GM12878 (cell line): ENCODE measurements around the gene TLX1. TPM values are rescaled to one million over a fixed set of nuclear protein-coding genes. Genes with fewer than 3 reads are reported as not detected.

ENCODE experiments used
- polyA plus RNA-seq, 11 experiments: library from polyadenylated mRNA; depleted of rRNA in 4 of 11; unstranded in 6 of 11; stranded (reverse) in 5 of 11; fragments of >200 nt; fragmentation: Nextera tagmentation in 4 of 11; fragmentation: Illumina TruSeq in 1 of 11; extraction: Ambion mirVana in 4 of 11; extraction: Trizol in 1 of 11; gene quantifications; 1 replicate in 1 of 11; 2 replicates in 10 of 11; pipeline versions ENCODE4 v1.2.1 to v1.2.3, GENCODE V29; 2011 to 2016; ENCODE audit warnings: inconsistent platforms in 2 of 11, missing spikeins in 2 of 11, low read depth in 1 of 11
- total RNA-seq, 4 experiments: library from RNA; depleted of rRNA in 3 of 4; stranded (reverse); fragments of >200 nt in 3 of 4; fragmentation: Illumina TruSeq in 1 of 4; extraction: Trizol in 1 of 4; gene quantifications; 2 replicates each; pipeline versions ENCODE4 v1.2.1 to v1.2.3, GENCODE V29; 2013 to 2021

Gene TLX1
- total and polyA plus RNA-seq, 10 of the 15 experiments (the other 5 are each of a cell fraction or from before 2014, with no cell fraction given), result not detected

Other genes with a start within 250 kb of the TLX1 start
Only the 7 nearest of the 10 such genes appear.
- 74.8 and 84.7 TPM in 2 replicates for gene MRPL43, start 143.8 kb upstream of the TLX1 start, total RNA-seq (2014; rRNA removed)
- gene MRPL43, start 143.8 kb upstream of the TLX1 start, total RNA-seq (2014; rRNA removed; fragmentation: Illumina TruSeq; extraction: Trizol), result 34.3 and 40.1 TPM in 2 replicates
- 58.6 and 65.5 TPM in 2 replicates for gene MRPL43, start 143.8 kb upstream of the TLX1 start, total RNA-seq (2021)
- 39.3 and 64.7 TPM in 2 replicates for gene MRPL43, start 143.8 kb upstream of the TLX1 start, polyA plus RNA-seq (2011; rRNA removed)
- gene MRPL43, start 143.8 kb upstream of the TLX1 start, polyA plus RNA-seq (2014; fragmentation: Illumina TruSeq; extraction: Trizol), result 15.9 and 24.8 TPM in 2 replicates
- 10 to 100 TPM; 16.6 to 24.2 TPM for gene MRPL43, start 143.8 kb upstream of the TLX1 start, polyA plus RNA-seq (2014; fragmentation: Nextera tagmentation; extraction: Ambion mirVana)
- gene MRPL43, start 143.8 kb upstream of the TLX1 start, polyA plus RNA-seq (2014; rRNA removed), result 102 and 115 TPM in 2 replicates
- 100 to 1,000 TPM; 101 to 108 TPM for gene MRPL43, start 143.8 kb upstream of the TLX1 start, polyA plus RNA-seq (2016; fragmentation: Nextera tagmentation; extraction: Ambion mirVana)
- gene TWNK, start 143.8 kb upstream of the TLX1 start, total RNA-seq (2014; rRNA removed), result 19.3 and 20.4 TPM in 2 replicates
- gene TWNK, start 143.8 kb upstream of the TLX1 start, total RNA-seq (2014; rRNA removed; fragmentation: Illumina TruSeq; extraction: Trizol), result 14.0 and 17.2 TPM in 2 replicates
- gene TWNK, start 143.8 kb upstream of the TLX1 start, total RNA-seq (2021), result 19.5 and 23.0 TPM in 2 replicates
- gene TWNK, start 143.8 kb upstream of the TLX1 start, polyA plus RNA-seq (2011; rRNA removed), result 13.7 and 16.9 TPM in 2 replicates
- 32.4 and 32.8 TPM in 2 replicates for gene TWNK, start 143.8 kb upstream of the TLX1 start, polyA plus RNA-seq (2014; fragmentation: Illumina TruSeq; extraction: Trizol)
- gene TWNK, start 143.8 kb upstream of the TLX1 start, polyA plus RNA-seq (2014; fragmentation: Nextera tagmentation; extraction: Ambion mirVana), result 10 to 100 TPM; 13.6 to 19.0 TPM
- 19.3 and 22.3 TPM in 2 replicates for gene TWNK, start 143.8 kb upstream of the TLX1 start, polyA plus RNA-seq (2014; rRNA removed)
- gene TWNK, start 143.8 kb upstream of the TLX1 start, polyA plus RNA-seq (2016; fragmentation: Nextera tagmentation; extraction: Ambion mirVana), result 10 to 100 TPM; 14.4 to 16.6 TPM
- gene LZTS2, start 131.5 kb upstream of the TLX1 start, total RNA-seq (2014; rRNA removed), result 6.2 and 6.7 TPM in 2 replicates
- 3.8 and 3.9 TPM in 2 replicates for gene LZTS2, start 131.5 kb upstream of the TLX1 start, total RNA-seq (2014; rRNA removed; fragmentation: Illumina TruSeq; extraction: Trizol)
- 12.2 and 13.4 TPM in 2 replicates for gene LZTS2, start 131.5 kb upstream of the TLX1 start, total RNA-seq (2021)
- 7.1 and 11.2 TPM in 2 replicates for gene LZTS2, start 131.5 kb upstream of the TLX1 start, polyA plus RNA-seq (2011; rRNA removed)
- 1.7 and 3.0 TPM in 2 replicates for gene LZTS2, start 131.5 kb upstream of the TLX1 start, polyA plus RNA-seq (2014; fragmentation: Illumina TruSeq; extraction: Trizol)
- gene LZTS2, start 131.5 kb upstream of the TLX1 start, polyA plus RNA-seq (2014; fragmentation: Nextera tagmentation; extraction: Ambion mirVana), result under 1 TPM; 0.08 to 0.37 TPM
- 9.9 and 11.9 TPM in 2 replicates for gene LZTS2, start 131.5 kb upstream of the TLX1 start, polyA plus RNA-seq (2014; rRNA removed)
- gene LZTS2, start 131.5 kb upstream of the TLX1 start, polyA plus RNA-seq (2016; fragmentation: Nextera tagmentation; extraction: Ambion mirVana), result 1 to 10 TPM; 7.7 to 7.9 TPM
- gene PDZD7, start 100.2 kb upstream of the TLX1 start, total RNA-seq (2014; rRNA removed), result not detected in 2 replicates
- not detected in 2 replicates for gene PDZD7, start 100.2 kb upstream of the TLX1 start, total RNA-seq (2014; rRNA removed; fragmentation: Illumina TruSeq; extraction: Trizol)
- not detected in 2 replicates for gene PDZD7, start 100.2 kb upstream of the TLX1 start, total RNA-seq (2021)
- 0.01 TPM in 1 of 2 replicates, not detected in the other for gene PDZD7, start 100.2 kb upstream of the TLX1 start, polyA plus RNA-seq (2011; rRNA removed)
- gene PDZD7, start 100.2 kb upstream of the TLX1 start, polyA plus RNA-seq (2014; fragmentation: Illumina TruSeq; extraction: Trizol), result 0.03 TPM in 1 of 2 replicates, not detected in the other
- not detected for gene PDZD7, start 100.2 kb upstream of the TLX1 start, polyA plus RNA-seq (2014; fragmentation: Nextera tagmentation; extraction: Ambion mirVana)
- 0.03 TPM in 1 of 2 replicates, not detected in the other for gene PDZD7, start 100.2 kb upstream of the TLX1 start, polyA plus RNA-seq (2014; rRNA removed)
- under 1 TPM in 1 of 2 experiments, not detected in 1; 0.20 TPM for gene PDZD7, start 100.2 kb upstream of the TLX1 start, polyA plus RNA-seq (2016; fragmentation: Nextera tagmentation; extraction: Ambion mirVana)
- 1.1 and 1.2 TPM in 2 replicates for gene SFXN3, start 100.1 kb upstream of the TLX1 start, total RNA-seq (2014; rRNA removed)
- 0.63 and 1.1 TPM in 2 replicates for gene SFXN3, start 100.1 kb upstream of the TLX1 start, total RNA-seq (2014; rRNA removed; fragmentation: Illumina TruSeq; extraction: Trizol)
- gene SFXN3, start 100.1 kb upstream of the TLX1 start, total RNA-seq (2021), result 1.0 and 1.2 TPM in 2 replicates
- 8.7 and 11.3 TPM in 2 replicates for gene SFXN3, start 100.1 kb upstream of the TLX1 start, polyA plus RNA-seq (2011; rRNA removed)
- 1.3 and 1.7 TPM in 2 replicates for gene SFXN3, start 100.1 kb upstream of the TLX1 start, polyA plus RNA-seq (2014; fragmentation: Illumina TruSeq; extraction: Trizol)
- under 1 TPM; 0.05 to 0.44 TPM for gene SFXN3, start 100.1 kb upstream of the TLX1 start, polyA plus RNA-seq (2014; fragmentation: Nextera tagmentation; extraction: Ambion mirVana)
- 1.7 and 2.5 TPM in 2 replicates for gene SFXN3, start 100.1 kb upstream of the TLX1 start, polyA plus RNA-seq (2014; rRNA removed)
- 1 to 10 TPM in 1 of 2 experiments, under 1 TPM in 1; 0.56 to 1.2 TPM for gene SFXN3, start 100.1 kb upstream of the TLX1 start, polyA plus RNA-seq (2016; fragmentation: Nextera tagmentation; extraction: Ambion mirVana)
- 2.3 and 2.8 TPM in 2 replicates for gene KAZALD1, start 69.3 kb upstream of the TLX1 start, total RNA-seq (2014; rRNA removed)
- gene KAZALD1, start 69.3 kb upstream of the TLX1 start, total RNA-seq (2014; rRNA removed; fragmentation: Illumina TruSeq; extraction: Trizol), result 2.1 and 3.3 TPM in 2 replicates
- gene KAZALD1, start 69.3 kb upstream of the TLX1 start, total RNA-seq (2021), result 4.3 and 4.7 TPM in 2 replicates
- 1.1 and 2.2 TPM in 2 replicates for gene KAZALD1, start 69.3 kb upstream of the TLX1 start, polyA plus RNA-seq (2011; rRNA removed)
- 0.90 and 1.0 TPM in 2 replicates for gene KAZALD1, start 69.3 kb upstream of the TLX1 start, polyA plus RNA-seq (2014; fragmentation: Illumina TruSeq; extraction: Trizol)
- under 1 TPM; 0.10 to 0.26 TPM for gene KAZALD1, start 69.3 kb upstream of the TLX1 start, polyA plus RNA-seq (2014; fragmentation: Nextera tagmentation; extraction: Ambion mirVana)
- gene KAZALD1, start 69.3 kb upstream of the TLX1 start, polyA plus RNA-seq (2014; rRNA removed), result 3.1 and 3.5 TPM in 2 replicates
- gene KAZALD1, start 69.3 kb upstream of the TLX1 start, polyA plus RNA-seq (2016; fragmentation: Nextera tagmentation; extraction: Ambion mirVana), result 1 to 10 TPM; 1.0 to 1.7 TPM
- not detected in 2 replicates for gene LBX1, start 98.2 kb downstream of the TLX1 start, total RNA-seq (2014; rRNA removed)
- gene LBX1, start 98.2 kb downstream of the TLX1 start, total RNA-seq (2014; rRNA removed; fragmentation: Illumina TruSeq; extraction: Trizol), result not detected in 2 replicates
- gene LBX1, start 98.2 kb downstream of the TLX1 start, total RNA-seq (2021), result not detected in 2 replicates
- gene LBX1, start 98.2 kb downstream of the TLX1 start, polyA plus RNA-seq (2011; rRNA removed), result not detected in 2 replicates
- not detected in 2 replicates for gene LBX1, start 98.2 kb downstream of the TLX1 start, polyA plus RNA-seq (2014; fragmentation: Illumina TruSeq; extraction: Trizol)
- not detected for gene LBX1, start 98.2 kb downstream of the TLX1 start, polyA plus RNA-seq (2014; fragmentation: Nextera tagmentation; extraction: Ambion mirVana)
- not detected in 2 replicates for gene LBX1, start 98.2 kb downstream of the TLX1 start, polyA plus RNA-seq (2014; rRNA removed)
- gene LBX1, start 98.2 kb downstream of the TLX1 start, polyA plus RNA-seq (2016; fragmentation: Nextera tagmentation; extraction: Ambion mirVana), result not detected